ENCODE data around the gene IL12RB1. TPM values are rescaled to one million over a fixed set of nuclear protein-coding genes. Genes with fewer than 3 reads are reported as not detected.

IL12RB1 gene
- total RNA-seq, 1 donor from 2014 or later = not detected

DNA sequence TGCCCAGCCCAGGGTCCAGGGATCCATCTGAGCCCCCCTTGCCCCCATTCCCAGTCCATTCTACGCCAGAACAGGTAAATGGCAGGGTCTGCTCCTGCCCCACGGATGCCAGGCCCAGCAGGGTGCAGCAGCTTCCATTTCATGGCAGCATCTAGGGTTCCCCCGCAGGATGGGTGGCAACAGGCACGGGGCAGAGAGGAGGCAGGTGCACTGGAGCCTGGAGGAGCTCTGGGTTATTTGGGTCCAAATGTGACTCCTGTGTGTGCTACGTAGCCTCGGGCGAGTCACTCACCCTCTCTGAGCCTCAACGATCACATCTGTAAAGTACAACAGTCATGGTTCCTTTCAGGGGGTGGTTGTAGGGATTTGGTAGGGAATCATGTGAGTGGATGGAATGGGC lies 27.4 kb downstream of the IL12RB1 start:
- Histone ChIP-seq H3K9ac (no peak overlapping the region), H3F3A (ENCODE audit: low read depth) (peaks cover 12% of the 10 kb centered on the region), H3K4me2 (no peak overlapping the region), H3K4me1 (no peaks in the 10 kb centered on the region), H3K27ac (no peak overlapping the region), H2AFZ (replicated peaks) (no peak overlapping the region), H3K27me3 (no peaks in the 10 kb centered on the region), H4K20me1 (ENCODE audit: low read depth) (no peaks in the 10 kb centered on the region), H3K79me2 (ENCODE audit: low read depth) (no peaks in the 10 kb centered on the region), H3K9me3 (ENCODE audit: low read depth) (no peaks in the 10 kb centered on the region), H3K36me3 (no peaks in the 10 kb centered on the region), H3K4me3 (no peak overlapping the region)
- no peaks in the 10 kb centered on the region for H3K36me3 Mint-ChIP-seq
- peak overlapping the region; percentile 35 for H3K4me3 Mint-ChIP-seq
- no peak for DNase-seq (ENCODE audit: low spot score)
- no peak overlapping the region for H3K27ac Mint-ChIP-seq
- H3K9me3 Mint-ChIP-seq = no peaks in the 10 kb centered on the region
- H3K4me1 Mint-ChIP-seq = peaks cover 11% of the 10 kb centered on the region
- H3K27me3 Mint-ChIP-seq (ENCODE audit: insufficient read depth, low read depth) = peaks cover 10% of the 10 kb centered on the region
- TF ChIP-seq EZH2phosphoT487 (IDR thresholded peaks at IDR 0.05) (no peak), EZH2 (IDR thresholded peaks at IDR 0.05) (no peak)
- TF ChIP-seq, protein P1, sequence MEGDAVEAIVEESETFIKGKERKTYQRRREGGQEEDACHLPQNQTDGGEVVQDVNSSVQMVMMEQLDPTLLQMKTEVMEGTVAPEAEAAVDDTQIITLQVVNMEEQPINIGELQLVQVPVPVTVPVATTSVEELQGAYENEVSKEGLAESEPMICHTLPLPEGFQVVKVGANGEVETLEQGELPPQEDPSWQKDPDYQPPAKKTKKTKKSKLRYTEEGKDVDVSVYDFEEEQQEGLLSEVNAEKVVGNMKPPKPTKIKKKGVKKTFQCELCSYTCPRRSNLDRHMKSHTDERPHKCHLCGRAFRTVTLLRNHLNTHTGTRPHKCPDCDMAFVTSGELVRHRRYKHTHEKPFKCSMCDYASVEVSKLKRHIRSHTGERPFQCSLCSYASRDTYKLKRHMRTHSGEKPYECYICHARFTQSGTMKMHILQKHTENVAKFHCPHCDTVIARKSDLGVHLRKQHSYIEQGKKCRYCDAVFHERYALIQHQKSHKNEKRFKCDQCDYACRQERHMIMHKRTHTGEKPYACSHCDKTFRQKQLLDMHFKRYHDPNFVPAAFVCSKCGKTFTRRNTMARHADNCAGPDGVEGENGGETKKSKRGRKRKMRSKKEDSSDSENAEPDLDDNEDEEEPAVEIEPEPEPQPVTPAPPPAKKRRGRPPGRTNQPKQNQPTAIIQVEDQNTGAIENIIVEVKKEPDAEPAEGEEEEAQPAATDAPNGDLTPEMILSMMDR (IDR thresholded peaks at IDR 0.05) = no peak

DNA sequence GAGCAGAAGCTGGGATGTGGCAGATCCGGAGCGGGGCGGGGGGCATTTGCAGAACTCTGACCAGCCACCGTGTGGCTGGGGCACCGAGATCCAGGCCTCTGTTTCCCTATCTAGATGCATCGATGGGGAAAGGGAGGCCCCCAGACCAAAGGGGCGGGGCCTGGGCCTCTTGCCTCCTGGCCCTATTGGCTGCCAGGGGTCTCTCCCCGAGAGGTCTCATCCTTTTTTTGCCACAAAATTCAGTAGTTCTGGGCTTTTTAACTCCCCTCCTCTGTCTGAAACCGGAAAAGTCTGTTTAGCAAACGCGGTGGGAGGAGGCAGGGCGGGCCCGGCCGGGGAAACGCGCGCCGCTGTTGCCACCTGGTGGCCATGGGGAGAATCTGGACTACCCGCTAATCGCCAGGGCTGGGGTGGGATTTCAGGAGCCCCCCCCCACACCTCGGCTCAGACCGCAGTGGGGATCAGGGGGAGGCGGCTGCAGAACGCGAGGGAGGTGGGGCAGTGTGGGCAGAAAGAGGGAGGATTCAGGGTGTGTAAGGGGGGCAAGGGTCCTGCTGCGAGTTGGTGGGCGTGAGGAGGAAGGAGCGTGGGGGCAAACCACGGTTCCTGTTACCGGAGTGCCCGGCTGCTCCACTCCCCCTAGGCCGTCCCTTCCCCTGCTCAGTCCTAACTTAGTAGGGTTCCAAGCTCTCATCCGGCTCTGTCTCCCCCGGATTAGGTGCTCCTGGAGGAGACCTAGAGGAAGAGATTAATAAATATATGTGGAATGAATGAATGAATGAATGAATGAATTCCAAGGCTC lies 28.3 kb downstream of the IL12RB1 start:
- no peak for TF ChIP-seq EZH2 (IDR thresholded peaks at IDR 0.05)
- TF ChIP-seq, protein P1 (IDR thresholded peaks at IDR 0.05) = peak; percentile 98
- no peaks in the 10 kb centered on the region for H3K79me2 ChIP-seq (ENCODE audit: low read depth)
- Mint-ChIP-seq H3K4me1 (peaks cover 13% of the 10 kb centered on the region), H3K9me3 (no peaks in the 10 kb centered on the region), H3K27me3 (ENCODE audit: insufficient read depth, low read depth) (peaks cover 7% of the 10 kb centered on the region), H3K36me3 (no peaks in the 10 kb centered on the region), H3K27ac (peak overlapping the region; percentile 72), H3K4me3 (peak overlapping the region; percentile 75)
- no peak overlapping the region for H3K27ac ChIP-seq
- H2AFZ ChIP-seq (replicated peaks) = peak overlapping the region; percentile 84
- no peaks in the 10 kb centered on the region for H3K36me3 ChIP-seq
- peaks cover 12% of the 10 kb centered on the region for H3F3A ChIP-seq (ENCODE audit: low read depth)
- no peaks in the 10 kb centered on the region for H3K9me3 ChIP-seq (ENCODE audit: low read depth)
- peak; percentile 90 for DNase-seq (ENCODE audit: low spot score)
- H3K4me1 ChIP-seq = no peaks in the 10 kb centered on the region
- H3K4me2 ChIP-seq = peak overlapping the region; percentile 81
- H3K4me3 ChIP-seq = peak overlapping the region; percentile 41
- no peaks in the 10 kb centered on the region for H4K20me1 ChIP-seq (ENCODE audit: low read depth)
- H3K9ac ChIP-seq = no peak overlapping the region
- H3K27me3 ChIP-seq = no peaks in the 10 kb centered on the region

DNA sequence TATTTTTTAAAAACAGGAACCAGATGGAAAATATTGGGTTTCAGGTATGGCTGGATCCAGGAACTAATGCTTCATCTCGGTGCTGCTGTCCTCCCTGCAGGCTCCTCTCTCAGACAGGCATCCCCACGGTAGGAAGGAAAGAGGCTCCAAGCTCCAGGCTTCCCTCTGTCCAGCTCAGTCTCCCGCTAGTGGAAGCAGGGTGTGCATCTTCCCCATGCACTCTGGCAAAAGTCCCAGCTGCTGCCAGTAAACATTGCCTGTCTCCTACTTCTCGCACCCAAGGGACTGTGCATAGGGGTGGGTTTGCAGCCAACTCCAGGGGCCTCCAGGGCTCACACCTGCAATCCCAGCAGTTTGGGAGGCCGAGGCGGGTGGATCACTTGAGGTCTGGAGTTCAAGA lies 29.2 kb downstream of the IL12RB1 start:
- TF ChIP-seq, protein P1 (IDR thresholded peaks at IDR 0.05) = no peak
- TF ChIP-seq EZH2phosphoT487 (IDR thresholded peaks at IDR 0.05) (no peak), EZH2 (IDR thresholded peaks at IDR 0.05) (no peak)
- Mint-ChIP-seq H3K27ac (peak overlapping the region; percentile 72), H3K9me3 (no peaks in the 10 kb centered on the region), H3K27me3 (ENCODE audit: insufficient read depth, low read depth) (peaks cover 8% of the 10 kb centered on the region), H3K4me3 (no peak overlapping the region), H3K4me1 (peaks cover 11% of the 10 kb centered on the region), H3K36me3 (no peaks in the 10 kb centered on the region)
- H3K79me2 ChIP-seq (ENCODE audit: low read depth) = no peaks in the 10 kb centered on the region
- H2AFZ ChIP-seq (replicated peaks) = peak overlapping the region; percentile 84
- no peaks in the 10 kb centered on the region for H3K36me3 ChIP-seq
- no peaks in the 10 kb centered on the region for H3K9me3 ChIP-seq (ENCODE audit: low read depth)
- no peak overlapping the region for H3K4me2 ChIP-seq
- no peaks in the 10 kb centered on the region for H3K4me1 ChIP-seq
- no peak overlapping the region for H3K9ac ChIP-seq
- no peaks in the 10 kb centered on the region for H4K20me1 ChIP-seq (ENCODE audit: low read depth)
- no peak overlapping the region for H3K27ac ChIP-seq
- H3F3A ChIP-seq (ENCODE audit: low read depth) = peaks cover 12% of the 10 kb centered on the region
- no peaks in the 10 kb centered on the region for H3K27me3 ChIP-seq
- no peak for DNase-seq (ENCODE audit: low spot score)
- H3K4me3 ChIP-seq = no peak overlapping the region
